Left hindlimb (tissue), 1 donor: ENCODE measurements around the gene SLC22A14.
"Not testable (repeated sequence)": the region's sequence is repeated elsewhere in the genome, so short reads cannot be mapped to it uniquely, and the experiment has no call there.

ENCODE experiments used
- DNase-seq: peaks from one replicate; pipeline ENCODE4 v3.0.0-alpha.2; 2018

Gene SLC22A14

GRCh38 chr3:38281895-38282686 lies at the start of gene SLC22A14:
Gene SLC22A14 (plus strand): TSS chr3:38282294. CDS start chr3:38306027, 23,733 bp downstream.
- no peak for DNase-seq

- DNase-seq: no peak
Observed at GRCh38 chr3:38232701-38233100, 49.4 kb upstream of the SLC22A14 start.

GRCh38 chr3:38235466-38235865 lies 46.6 kb upstream of the SLC22A14 start:
- no peak for DNase-seq

- no peak for DNase-seq
Observed at GRCh38 chr3:38238416-38239008, 43.6 kb upstream of the SLC22A14 start.

- not testable (repeated sequence) for DNase-seq
Observed at GRCh38 chr3:38242812-38243211, 39.3 kb upstream of the SLC22A14 start.

- no peak for DNase-seq
Observed at GRCh38 chr3:38245930-38246329, 36.2 kb upstream of the SLC22A14 start.

GRCh38 chr3:38247366-38248035 lies 34.6 kb upstream of the SLC22A14 start:
- DNase-seq: no peak

- DNase-seq: no peak
Observed at GRCh38 chr3:38250198-38250597, 31.9 kb upstream of the SLC22A14 start.

GRCh38 chr3:38251197-38251596 lies 30.9 kb upstream of the SLC22A14 start:
- DNase-seq: no peak

- DNase-seq: no peak
Observed at GRCh38 chr3:38253704-38254103, 28.4 kb upstream of the SLC22A14 start.

GRCh38 chr3:38254872-38255271 lies 27.2 kb upstream of the SLC22A14 start:
- no peak for DNase-seq

GRCh38 chr3:38255627-38256026 lies 26.5 kb upstream of the SLC22A14 start:
- no peak for DNase-seq

GRCh38 chr3:38257583-38257982 lies 24.5 kb upstream of the SLC22A14 start:
- DNase-seq: no peak

GRCh38 chr3:38260474-38260873 lies 21.6 kb upstream of the SLC22A14 start:
- DNase-seq: no peak

- no peak for DNase-seq
Observed at GRCh38 chr3:38264353-38264771, 17.7 kb upstream of the SLC22A14 start.

GRCh38 chr3:38264779-38265178 lies 17.3 kb upstream of the SLC22A14 start:
- no peak for DNase-seq

GRCh38 chr3:38265604-38266307 lies 16.3 kb upstream of the SLC22A14 start, which contains the start of gene SLC22A13:
Gene SLC22A13 (plus strand): TSS chr3:38265812. CDS start chr3:38265861, 49 bp downstream.
- DNase-seq: no peak

GRCh38 chr3:38266810-38267209 lies 15.3 kb upstream of the SLC22A14 start:
- DNase-seq: no peak

- no peak for DNase-seq
Observed at GRCh38 chr3:38267662-38268061, 14.4 kb upstream of the SLC22A14 start.

GRCh38 chr3:38268087-38268486 lies 14.0 kb upstream of the SLC22A14 start:
- DNase-seq: no peak

- no peak for DNase-seq
Observed at GRCh38 chr3:38268522-38268921, 13.6 kb upstream of the SLC22A14 start.

GRCh38 chr3:38270606-38271005 lies 11.5 kb upstream of the SLC22A14 start:
- no peak for DNase-seq

- no peak for DNase-seq
Observed at GRCh38 chr3:38271553-38271952, 10.5 kb upstream of the SLC22A14 start.
